Hematopoietic multipotent progenitor cell treated with erythropoietin and hydrocortisone succinate and interleukin-3 and kit ligand, for 4 days (in vitro differentiated cells): ENCODE measurements around the gene SKIDA1.

Experiments used
- DNase-seq: peaks from one replicate; pipeline ENCODE4 v3.0.0-alpha.2; 2015

The SKIDA1 gene

GRCh38 chr10:21475393-21475792 is 50.1 kb downstream of the SKIDA1 start:
- DNase-seq: no peak

- DNase-seq: no peak
Measured at GRCh38 chr10:21473541-21473940, 51.9 kb downstream of the SKIDA1 start.

DNA sequence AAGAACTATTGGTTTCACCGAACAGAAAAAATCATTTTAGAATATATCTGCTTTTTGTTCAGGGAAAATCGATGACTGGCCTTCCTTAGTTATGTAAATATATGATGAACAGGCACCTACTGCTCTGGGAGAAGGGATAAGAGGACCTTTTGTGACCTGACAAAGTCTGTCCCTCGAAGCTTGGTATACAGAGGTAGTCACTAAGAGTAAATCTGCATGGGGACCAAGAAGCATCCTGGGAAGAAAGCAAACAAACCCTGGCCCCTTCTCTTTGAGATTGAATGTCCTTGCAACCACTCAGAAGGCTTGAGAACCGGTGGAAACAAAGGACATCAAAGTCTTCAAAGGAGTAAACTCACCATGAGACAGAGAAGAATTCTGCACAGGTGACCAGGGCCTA is 52.3 kb downstream of the SKIDA1 start:
- DNase-seq: no peak

GRCh38 chr10:21468086-21468485 is 57.4 kb downstream of the SKIDA1 start:
- no peak for DNase-seq

- no peak for DNase-seq
Measured at GRCh38 chr10:21467633-21468032, 57.8 kb downstream of the SKIDA1 start.

DNA sequence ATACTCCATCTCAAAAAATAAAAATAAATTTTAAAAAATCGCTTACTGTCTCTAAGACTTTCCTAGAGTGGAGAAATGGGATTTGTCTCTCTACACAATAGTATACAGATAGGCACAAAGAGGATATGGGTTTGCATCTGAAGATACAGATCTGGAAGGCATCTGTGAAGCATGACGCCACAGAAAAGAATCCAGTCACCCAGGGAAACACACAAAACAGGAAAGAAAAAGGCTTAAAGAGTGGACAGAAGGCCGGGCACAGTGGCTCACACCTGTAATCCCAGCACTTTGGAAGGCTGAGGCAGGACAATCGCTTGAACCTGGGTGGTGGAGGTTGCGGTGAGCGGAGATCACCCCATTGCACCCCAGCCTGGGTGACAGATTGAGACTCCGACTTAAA is 61.3 kb downstream of the SKIDA1 start:
- DNase-seq: no peak
